CD4-positive, alpha-beta T cell (primary cell): ENCODE results near the gene RNF141. TPM values are rescaled to one million over a fixed set of nuclear protein-coding genes. Genes with fewer than 3 reads are reported as not detected.
A peak's percentile ranks its signal among the peaks of the same experiment; 100 is the strongest.

Source experiments
- ATAC-seq: fragments of 200-7000 bp; cut with Tn5 transposase; one replicate; pipeline ENCODE4 v1.10.0; 2022; ENCODE audit warnings: mild to moderate bottlenecking; ENCODE audit not compliant: poor library complexity
- CTCF ChIA-PET: fragments of 350-600 bp; sonication (Branson Sonifier 250); formaldehyde crosslinking; loops from one replicate; lab custom pipeline; 2021; ENCODE audit warnings: antibody characterized with exemption, inconsistent platforms; lab: Charles Lee
- POLR2A ChIA-PET: fragments of 350-600 bp; sonication (Branson Sonifier 250); formaldehyde crosslinking; loops from one replicate; lab custom pipeline; 2021; ENCODE audit warnings: antibody characterized with exemption, inconsistent platforms; lab: Charles Lee
- DNase-seq, 14 experiments: peaks; one replicate each; pipeline ENCODE4 v3.0.0-alpha.2; 2013 to 2020; ENCODE audit warnings: mixed read lengths in 2 of 14
- H3K27ac ChIP-seq, 2 donors: one replicate each; pipeline versions ENCODE4 v1.5.1 to v1.7.0; 2013; ENCODE audit warnings: low read length in 2 of 2, low read depth in 1 of 2, mild to moderate bottlenecking in 1 of 2
- H3K27me3 ChIP-seq, 2 experiments: 1 replicate in 1 of 2; 2 replicates in 1 of 2; pipeline versions ENCODE4 v1.6.1 to v1.7.0; 2013; ENCODE audit warnings: low read length in 2 of 2, control low read depth in 1 of 2, mild to moderate bottlenecking in 1 of 2, moderate library complexity in 1 of 2; ENCODE audit not compliant: insufficient read depth in 2 of 2, control insufficient read depth in 1 of 2
- H3K36me3 ChIP-seq: one replicate; pipeline ENCODE4 v1.6.1; 2013; ENCODE audit warnings: low read length, control low read depth; ENCODE audit not compliant: insufficient read depth
- H3K4me1 ChIP-seq: one replicate; pipeline ENCODE4 v1.6.1; 2013; ENCODE audit warnings: low read length, control low read depth; ENCODE audit not compliant: insufficient read depth
- H3K4me3 ChIP-seq: one replicate; pipeline ENCODE4 v1.5.1; 2013; ENCODE audit warnings: mild to moderate bottlenecking, low read length, moderate library complexity
- H3K9me3 ChIP-seq, 2 experiments: 1 replicate in 1 of 2; 2 replicates in 1 of 2; pipeline versions ENCODE4 v1.6.1 to v1.7.0; 2013; ENCODE audit warnings: low read length in 2 of 2, mild to moderate bottlenecking in 2 of 2, control low read depth in 1 of 2, moderate library complexity in 1 of 2; ENCODE audit not compliant: control insufficient read depth in 1 of 2, insufficient read depth in 1 of 2
- H3K27ac Mint-ChIP-seq: one replicate; pipeline ENCODE4 v1.8.0; 2020; ENCODE audit warnings: mixed read lengths
- H3K27me3 Mint-ChIP-seq: one replicate; pipeline ENCODE4 v1.8.0; 2021; ENCODE audit warnings: mixed read lengths
- H3K36me3 Mint-ChIP-seq: one replicate; pipeline ENCODE4 v1.8.0; 2021; ENCODE audit warnings: low read depth, mixed read lengths
- H3K4me1 Mint-ChIP-seq: one replicate; pipeline ENCODE4 v1.8.0; 2021; ENCODE audit warnings: low read depth, mixed read lengths
- H3K4me3 Mint-ChIP-seq: one replicate; pipeline ENCODE4 v1.8.0; 2020; ENCODE audit warnings: mild to moderate bottlenecking, mixed read lengths
- H3K9me3 Mint-ChIP-seq: one replicate; pipeline ENCODE4 v1.8.0; 2020; ENCODE audit warnings: mixed read lengths
- CTCF ChIP-seq: fragments of 200-600 bp; IDR thresholded peaks from one replicate; pipeline ENCODE4 v1.8.0; 2022; ENCODE audit warnings: antibody characterized with exemption, mild to moderate bottlenecking
- intact Hi-C, 2 experiments: fragments of 100-400 bp; cut with DNase I in 1 of 2; cut with micrococcal nuclease in 1 of 2; formaldehyde crosslinking; loops; one replicate each; pipeline versions ENCODE4 v1.15.1 to v1.9.0; 2023 to 2025; cut with DNase I, micrococcal nuclease
- total RNA-seq, 174 experiments: library from RNA in 2 of 174; stranded (reverse) in 2 of 174; gene quantifications; one replicate each; pipeline ENCODE4 v1.2.3 and lab custom pipeline; 2021 to 2026

RNF141 gene
- total RNA-seq, 2 experiments from 2014 or later: 18.0 to 19.0 TPM

- ATAC-seq (no peak), DNase-seq (no peak)
- peak overlapping the region; percentile 57 for H3K27ac Mint-ChIP-seq
- intact Hi-C loops: no loop called here
- Histone ChIP-seq H3K36me3 (peaks cover 71% of the 10 kb centered on the region), H3K4me3 (no peak overlapping the region), H3K9me3 (no peaks in the 10 kb centered on the region), H3K4me1 (peaks cover 12% of the 10 kb centered on the region), H3K27me3 (no peaks in the 10 kb centered on the region), H3K27ac (no peak overlapping the region)
- no peak for TF ChIP-seq CTCF
- no peak overlapping the region for H3K4me3 Mint-ChIP-seq
- POLR2A ChIA-PET: no interaction called here
- H3K9me3 Mint-ChIP-seq: no peaks in the 10 kb centered on the region
- no peaks in the 10 kb centered on the region for H3K27me3 Mint-ChIP-seq
- CTCF ChIA-PET: no interaction called here
- H3K36me3 Mint-ChIP-seq: peaks cover 91% of the 10 kb centered on the region
- H3K4me1 Mint-ChIP-seq: peaks cover 36% of the 10 kb centered on the region
These were observed 62.9 kb downstream of the RNF141 start for GRCh38 chr11:10478066-10478465.

GRCh38 chr11:10477690-10478046, 63.3 kb downstream of the RNF141 start:
- no peaks in the 10 kb centered on the region for H3K9me3 ChIP-seq
- no peaks in the 10 kb centered on the region for H3K9me3 Mint-ChIP-seq
- ATAC-seq: no peak
- H3K36me3 Mint-ChIP-seq: peaks cover 90% of the 10 kb centered on the region
- H3K4me1 ChIP-seq: peaks cover 12% of the 10 kb centered on the region
- ChIA-PET POLR2A (no interaction called here), CTCF (no interaction called here)
- DNase-seq: peak in 1 of 14 experiments; percentile 17
- no peaks in the 10 kb centered on the region for H3K27me3 Mint-ChIP-seq
- H3K4me1 Mint-ChIP-seq: peaks cover 32% of the 10 kb centered on the region
- no peak overlapping the region for H3K4me3 Mint-ChIP-seq
- H3K36me3 ChIP-seq: peaks cover 67% of the 10 kb centered on the region
- no peak overlapping the region for H3K27ac Mint-ChIP-seq
- H3K27ac ChIP-seq: no peak overlapping the region
- TF ChIP-seq CTCF: no peak
- no peak overlapping the region for H3K4me3 ChIP-seq
- intact Hi-C loops: no loop called here
- no peaks in the 10 kb centered on the region for H3K27me3 ChIP-seq

GRCh38 chr11:10476927-10477689, 63.9 kb downstream of the RNF141 start:
- Histone ChIP-seq H3K4me3 (no peak overlapping the region), H3K27me3 (no peaks in the 10 kb centered on the region), H3K27ac (no peak overlapping the region), H3K4me1 (peaks cover 12% of the 10 kb centered on the region), H3K36me3 (peaks cover 61% of the 10 kb centered on the region), H3K9me3 (no peaks in the 10 kb centered on the region)
- intact Hi-C loops: no loop called here
- Mint-ChIP-seq H3K9me3 (no peaks in the 10 kb centered on the region), H3K36me3 (peaks cover 90% of the 10 kb centered on the region), H3K27me3 (no peaks in the 10 kb centered on the region), H3K4me1 (peaks cover 32% of the 10 kb centered on the region), H3K4me3 (no peak overlapping the region), H3K27ac (peak overlapping the region; percentile 36)
- POLR2A ChIA-PET: no interaction called here
- TF ChIP-seq CTCF: no peak
- ATAC-seq (no peak), DNase-seq (peak in 1 of 14 experiments; percentile 14)
- CTCF ChIA-PET: interaction anchor here (0.6 to 1.8 kb wide), 3 partner anchors 11 to 71 kb away, joined by 3 to 7 read pairs (median 4); no protein-coding TSS in a partner anchor
